ENCODE data around the gene RAD54L.

DNA sequence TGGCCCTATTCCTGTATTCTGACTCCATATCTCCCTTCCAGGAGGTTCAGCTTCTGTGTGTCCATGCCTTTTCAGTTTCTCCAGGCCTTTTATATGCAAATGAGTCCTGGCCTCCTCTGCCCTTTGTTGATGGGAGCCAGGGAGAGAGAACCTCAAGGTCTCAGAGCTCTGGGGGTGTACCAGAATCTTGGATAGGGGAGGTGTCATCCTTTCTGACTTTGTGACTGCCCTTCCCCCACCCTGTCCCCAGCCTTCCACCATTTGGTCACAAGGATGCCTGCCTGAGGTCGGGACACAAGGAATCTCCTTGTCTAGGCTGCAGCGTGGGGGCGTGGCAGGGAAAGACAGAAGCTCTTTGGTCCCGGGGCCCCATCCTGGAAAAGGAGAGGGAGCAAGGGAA is 25.8 kb upstream of the RAD54L start:
- no peak for TF ChIP-seq ZBTB33 (IDR thresholded peaks at IDR 0.05; ENCODE audit: extremely low read depth, insufficient replicate concordance, low read length)
- TF ChIP-seq RAD21 (IDR thresholded peaks at IDR 0.05; ENCODE audit: low read depth) = no peak
- no peak for TF ChIP-seq EZH2phosphoT487 (IDR thresholded peaks at IDR 0.05; ENCODE audit: borderline replicate concordance)
- TF ChIP-seq SIN3A (IDR thresholded peaks at IDR 0.05; ENCODE audit: low read depth) = no peak
- TF ChIP-seq POLR2AphosphoS5 (IDR thresholded peaks at IDR 0.05; ENCODE audit: low read depth, low read length) = no peak
- no peak for TF ChIP-seq ZNF274 (IDR thresholded peaks at IDR 0.05; ENCODE audit: low read depth, low read length)
- TF ChIP-seq, protein P1, sequence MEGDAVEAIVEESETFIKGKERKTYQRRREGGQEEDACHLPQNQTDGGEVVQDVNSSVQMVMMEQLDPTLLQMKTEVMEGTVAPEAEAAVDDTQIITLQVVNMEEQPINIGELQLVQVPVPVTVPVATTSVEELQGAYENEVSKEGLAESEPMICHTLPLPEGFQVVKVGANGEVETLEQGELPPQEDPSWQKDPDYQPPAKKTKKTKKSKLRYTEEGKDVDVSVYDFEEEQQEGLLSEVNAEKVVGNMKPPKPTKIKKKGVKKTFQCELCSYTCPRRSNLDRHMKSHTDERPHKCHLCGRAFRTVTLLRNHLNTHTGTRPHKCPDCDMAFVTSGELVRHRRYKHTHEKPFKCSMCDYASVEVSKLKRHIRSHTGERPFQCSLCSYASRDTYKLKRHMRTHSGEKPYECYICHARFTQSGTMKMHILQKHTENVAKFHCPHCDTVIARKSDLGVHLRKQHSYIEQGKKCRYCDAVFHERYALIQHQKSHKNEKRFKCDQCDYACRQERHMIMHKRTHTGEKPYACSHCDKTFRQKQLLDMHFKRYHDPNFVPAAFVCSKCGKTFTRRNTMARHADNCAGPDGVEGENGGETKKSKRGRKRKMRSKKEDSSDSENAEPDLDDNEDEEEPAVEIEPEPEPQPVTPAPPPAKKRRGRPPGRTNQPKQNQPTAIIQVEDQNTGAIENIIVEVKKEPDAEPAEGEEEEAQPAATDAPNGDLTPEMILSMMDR (IDR thresholded peaks at IDR 0.05 in 2 of 3, conservative IDR thresholded peaks at IDR 0.05 in 1 of 3; ENCODE audit: borderline replicate concordance in 1 of 3, insufficient read depth in 1 of 3, low read depth in 2 of 3, low read length in 2 of 3) = no peak
- TF ChIP-seq, protein P2, sequence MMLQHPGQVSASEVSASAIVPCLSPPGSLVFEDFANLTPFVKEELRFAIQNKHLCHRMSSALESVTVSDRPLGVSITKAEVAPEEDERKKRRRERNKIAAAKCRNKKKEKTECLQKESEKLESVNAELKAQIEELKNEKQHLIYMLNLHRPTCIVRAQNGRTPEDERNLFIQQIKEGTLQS (IDR thresholded peaks at IDR 0.05) = no peak
- no peak for TF ChIP-seq SP1 (IDR thresholded peaks at IDR 0.05; ENCODE audit: low read depth)
- no peak for TF ChIP-seq POLR2A (IDR thresholded peaks at IDR 0.05; ENCODE audit: borderline replicate concordance, extremely low read depth, insufficient read depth, insufficient read length)
- no peak for TF ChIP-seq EZH2 (IDR thresholded peaks at IDR 0.05)

Measured in HCT116 (cell line).